Loucy (cell line): ENCODE data around the gene SHOC2.

Source experiments
- H2AFZ ChIP-seq: fragments of 200-600 bp; sonication (generic); 2 replicates; pipeline ENCODE4 v1.6.0; 2016; ENCODE audit warnings: antibody characterized with exemption, mild to moderate bottlenecking, low read length, moderate library complexity
- H3F3A ChIP-seq: fragments of 200-600 bp; 2 replicates; pipeline ENCODE4 v1.6.0; 2016; ENCODE audit warnings: antibody characterized with exemption, low read depth, mild to moderate bottlenecking
- H3K27me3 ChIP-seq: fragments of 200-600 bp; sonication (generic); 2 replicates; pipeline ENCODE4 v1.6.1; 2014; ENCODE audit warnings: low read length, mild to moderate bottlenecking; ENCODE audit not compliant: insufficient read depth, poor library complexity, severe bottlenecking
- H3K36me3 ChIP-seq: fragments of 200-600 bp; sonication (generic); 2 replicates; pipeline ENCODE4 v1.6.1; 2016; ENCODE audit warnings: low read length; ENCODE audit not compliant: insufficient read depth
- H3K4me1 ChIP-seq: fragments of 200-600 bp; sonication (generic); 2 replicates; pipeline ENCODE4 v1.5.1; 2014; ENCODE audit warnings: low read length, mild to moderate bottlenecking; ENCODE audit not compliant: insufficient read depth, poor library complexity, severe bottlenecking
- H3K4me2 ChIP-seq: fragments of 200-600 bp; sonication (generic); 2 replicates; pipeline ENCODE4 v1.6.0; 2014; ENCODE audit warnings: antibody characterized with exemption, low read length, low read depth, mild to moderate bottlenecking; ENCODE audit not compliant: poor library complexity, severe bottlenecking
- H3K4me3 ChIP-seq: fragments of 200-600 bp; sonication (generic); 2 replicates; pipeline ENCODE4 v1.5.1; 2014; ENCODE audit warnings: low read length, mild to moderate bottlenecking, mixed read lengths; ENCODE audit not compliant: poor library complexity, severe bottlenecking
- H3K79me2 ChIP-seq: fragments of 200-600 bp; sonication (generic); 2 replicates; pipeline ENCODE4 v1.6.1; 2014; ENCODE audit warnings: low read length; ENCODE audit not compliant: insufficient read depth
- H3K9ac ChIP-seq: fragments of 200-600 bp; sonication (generic); 2 replicates; pipeline ENCODE4 v1.6.0; 2014; ENCODE audit warnings: mild to moderate bottlenecking, low read depth, low read length, moderate library complexity; ENCODE audit not compliant: poor library complexity, severe bottlenecking
- H3K9me2 ChIP-seq: fragments of 200-600 bp; sonication (generic); replicated peaks from 2 replicates; pipeline ENCODE4 v1.6.1; 2016; ENCODE audit warnings: low read depth, low read length, mixed read lengths
- H3K9me3 ChIP-seq: fragments of 200-600 bp; sonication (generic); 2 replicates; pipeline ENCODE4 v1.6.1; 2014; ENCODE audit warnings: mild to moderate bottlenecking, antibody characterized with exemption, low read length, low read depth; ENCODE audit not compliant: insufficient read depth
- H4K20me1 ChIP-seq: fragments of 200-600 bp; sonication (generic); 2 replicates; pipeline ENCODE4 v1.6.0; 2014; ENCODE audit warnings: antibody characterized with exemption, low read length, mild to moderate bottlenecking; ENCODE audit not compliant: insufficient read depth, poor library complexity, severe bottlenecking
- CTCF ChIP-seq: fragments of 200-600 bp; sonication (generic); conservative IDR thresholded peaks from 2 replicates; pipeline ENCODE4 v1.5.1; 2014; ENCODE audit warnings: mild to moderate bottlenecking, antibody characterized with exemption, low read length
- EZH2phosphoT487 ChIP-seq: fragments of 200-600 bp; IDR thresholded peaks from 2 replicates; pipeline ENCODE4 v1.6.1; 2018; ENCODE audit warnings: antibody characterized with exemption, mild to moderate bottlenecking, moderate library complexity, borderline replicate concordance

Gene SHOC2

GRCh38 chr10:110881247-110881646, 38.2 kb upstream of the SHOC2 start:
- H3K9me3 ChIP-seq, result no peaks in the 10 kb centered on the region
- H3K36me3 ChIP-seq, result peaks cover 52% of the 10 kb centered on the region
- no peaks in the 10 kb centered on the region for H3K27me3 ChIP-seq
- H3K4me2 ChIP-seq, result peak overlapping the region; percentile 59
- no peak overlapping the region for H2AFZ ChIP-seq
- H3K4me3 ChIP-seq, result peak overlapping the region; percentile 13
- H3K4me1 ChIP-seq, result peaks cover 61% of the 10 kb centered on the region
- H4K20me1 ChIP-seq, result peaks cover 72% of the 10 kb centered on the region
- TF ChIP-seq EZH2phosphoT487, result no peak
- no peak for TF ChIP-seq CTCF
- peak overlapping the region; percentile 8 for H3K9ac ChIP-seq
- peaks cover 86% of the 10 kb centered on the region for H3K79me2 ChIP-seq
- H3F3A ChIP-seq, result no peaks in the 10 kb centered on the region
- H3K9me2 ChIP-seq, result no peaks in the 10 kb centered on the region

GRCh38 chr10:110881905-110882304, 37.5 kb upstream of the SHOC2 start:
- Histone ChIP-seq H3K4me1 (peaks cover 57% of the 10 kb centered on the region), H3K9ac (peak overlapping the region; percentile 8), H3K4me3 (peak overlapping the region; percentile 51), H4K20me1 (peaks cover 70% of the 10 kb centered on the region), H3K79me2 (peaks cover 81% of the 10 kb centered on the region), H2AFZ (no peak overlapping the region), H3K27me3 (no peaks in the 10 kb centered on the region), H3K4me2 (peak overlapping the region; percentile 59), H3K9me2 (no peaks in the 10 kb centered on the region), H3K36me3 (peaks cover 59% of the 10 kb centered on the region), H3F3A (no peaks in the 10 kb centered on the region), H3K9me3 (no peaks in the 10 kb centered on the region)
- TF ChIP-seq CTCF (no peak), EZH2phosphoT487 (no peak)

- Histone ChIP-seq H3F3A (no peaks in the 10 kb centered on the region), H3K9me3 (no peaks in the 10 kb centered on the region), H3K27me3 (no peaks in the 10 kb centered on the region), H3K36me3 (peaks cover 58% of the 10 kb centered on the region), H4K20me1 (peaks cover 51% of the 10 kb centered on the region), H2AFZ (no peak overlapping the region), H3K4me3 (peak overlapping the region; percentile 48), H3K4me1 (peaks cover 41% of the 10 kb centered on the region), H3K4me2 (peak overlapping the region; percentile 59), H3K9me2 (no peaks in the 10 kb centered on the region), H3K9ac (peak overlapping the region; percentile 38), H3K79me2 (peaks cover 70% of the 10 kb centered on the region)
- TF ChIP-seq CTCF (no peak), EZH2phosphoT487 (no peak)
Observed at GRCh38 chr10:110883924-110884323, 35.5 kb upstream of the SHOC2 start.
